NCI-H524 treated with DMSO at 0.1 percent for 48 hours (cell line): ENCODE results near the gene RHOD.

Source experiments
- DNase-seq: peaks from one replicate; lab custom pipeline; 2025; lab: John Stamatoyannopoulos, UW

The RHOD gene

GRCh38 chr11:67062526-67063373 lies 6.1 kb downstream of the RHOD start:
- no peak for DNase-seq

GRCh38 chr11:67066333-67066709 lies 9.7 kb downstream of the RHOD start:
- DNase-seq = no peak

GRCh38 chr11:67071420-67072284 lies 15.0 kb downstream of the RHOD start:
- DNase-seq = no peak

- DNase-seq = no peak
These were observed 15.6 kb downstream of the RHOD start for GRCh38 chr11:67072295-67072694.

- DNase-seq = no peak
These were observed 17.3 kb downstream of the RHOD start for GRCh38 chr11:67073908-67074307.

- no peak for DNase-seq
These were observed 19.6 kb downstream of the RHOD start for GRCh38 chr11:67076202-67076601.

GRCh38 chr11:67079065-67079705 lies 22.5 kb downstream of the RHOD start:
- DNase-seq = no peak

GRCh38 chr11:67082071-67082791 lies 25.6 kb downstream of the RHOD start:
- no peak for DNase-seq

GRCh38 chr11:67083786-67084366 lies 27.2 kb downstream of the RHOD start:
- DNase-seq = no peak

GRCh38 chr11:67085617-67086016 lies 29.0 kb downstream of the RHOD start:
- DNase-seq = no peak

- no peak for DNase-seq
These were observed 34.1 kb downstream of the RHOD start for GRCh38 chr11:67090717-67091116.

GRCh38 chr11:67095214-67095507 lies 38.5 kb downstream of the RHOD start:
- no peak for DNase-seq

GRCh38 chr11:67098799-67099429 lies 42.3 kb downstream of the RHOD start:
- DNase-seq = no peak

- no peak for DNase-seq
These were observed 43.2 kb downstream of the RHOD start for GRCh38 chr11:67099831-67100324.

GRCh38 chr11:67102664-67103063 lies 46.0 kb downstream of the RHOD start:
- no peak for DNase-seq

GRCh38 chr11:67105964-67106363 lies 49.3 kb downstream of the RHOD start:
- DNase-seq = no peak

- DNase-seq = no peak
These were observed 54.6 kb downstream of the RHOD start for GRCh38 chr11:67111261-67111660.

- DNase-seq = no peak
These were observed 56.6 kb downstream of the RHOD start for GRCh38 chr11:67113231-67113721.

- DNase-seq = no peak
These were observed 57.7 kb downstream of the RHOD start for GRCh38 chr11:67114275-67114896.

GRCh38 chr11:67116758-67117105 lies 60.1 kb downstream of the RHOD start:
- DNase-seq = no peak

- DNase-seq = no peak
These were observed 60.5 kb downstream of the RHOD start for GRCh38 chr11:67117176-67117575.
